IMR-90 (cell line): Measurements from ENCODE around the gene RAD51B. TPM values are rescaled to one million over a fixed set of nuclear protein-coding genes. Genes with fewer than 3 reads are reported as not detected.

ENCODE experiments used
- ATAC-seq: fragments of 200-7000 bp; cut with Tn5 transposase; 2 replicates; pipeline ENCODE4 v1.9.1; 2020; ENCODE audit warnings: low read depth, mild to moderate bottlenecking, moderate library complexity
- BruUV-seq: library from RNA; stranded (reverse); fragments of 400-500 nt; replicated peaks from 2 replicates; lab custom pipeline; 2021; lab: Mats Ljungman, UMichigan
- CTCF ChIA-PET: fragments of 300-600 bp; formaldehyde crosslinking; extraction: SDS; loops from one replicate; lab custom pipeline; 2021; ENCODE audit warnings: antibody characterized with exemption; lab: Yijun Ruan, JAX
- POLR2A ChIA-PET: fragments of 300-600 bp; sonication (Branson Sonifier 250); formaldehyde crosslinking; loops from one replicate; lab custom pipeline; 2022; ENCODE audit warnings: antibody characterized with exemption; ENCODE audit not compliant: unreplicated experiment; lab: Charles Lee
- DNase-seq: peaks from one replicate; pipeline ENCODE4 v3.0.0; 2013
- H2AFZ ChIP-seq: replicated peaks from 2 replicates; pipeline ENCODE3; 2013; ENCODE audit warnings: low read length, mild to moderate bottlenecking; ENCODE audit not compliant: poor library complexity
- H2AK5ac ChIP-seq: 2 replicates; pipeline ENCODE4 v1.6.1; 2013; ENCODE audit warnings: low read depth, low read length, inconsistent platforms
- H2AK9ac ChIP-seq: replicated peaks from 2 replicates; pipeline ENCODE3; 2013; ENCODE audit warnings: mild to moderate bottlenecking, low read depth, low read length, moderate library complexity; ENCODE audit not compliant: poor library complexity
- H2BK120ac ChIP-seq: 2 replicates; pipeline ENCODE4 v1.6.1; 2013; ENCODE audit warnings: low read depth, low read length, inconsistent platforms
- H2BK15ac ChIP-seq: 3 replicates; pipeline ENCODE4 v1.6.1; 2013; ENCODE audit warnings: low read depth, low read length, inconsistent platforms
- H2BK20ac ChIP-seq: 2 replicates; pipeline ENCODE4 v1.6.1; 2013; ENCODE audit warnings: low read depth, mild to moderate bottlenecking, inconsistent platforms, low read length, moderate library complexity
- H2BK5ac ChIP-seq: 2 replicates; pipeline ENCODE4 v1.6.1; 2013; ENCODE audit warnings: mild to moderate bottlenecking, low read depth, low read length, inconsistent platforms; ENCODE audit not compliant: poor library complexity, severe bottlenecking
- H3K14ac ChIP-seq: replicated peaks from 2 replicates; pipeline ENCODE4 v1.6.1; 2013; ENCODE audit warnings: low read depth, low read length, inconsistent platforms
- H3K18ac ChIP-seq: 2 replicates; pipeline ENCODE4 v1.6.1; 2013; ENCODE audit warnings: low read depth, low read length, control low read depth
- H3K23ac ChIP-seq: 2 replicates; pipeline ENCODE4 v1.6.1; 2013; ENCODE audit warnings: low read depth, low read length, inconsistent platforms
- H3K27ac ChIP-seq: 2 replicates; pipeline ENCODE4 v1.5.1; 2013; ENCODE audit warnings: mild to moderate bottlenecking, control low read depth, low read length; ENCODE audit not compliant: insufficient read depth
- H3K27me3 ChIP-seq: 2 replicates; pipeline ENCODE4 v1.6.1; 2013; ENCODE audit warnings: low read length; ENCODE audit not compliant: control insufficient read depth, insufficient read depth
- H3K36me3 ChIP-seq: 2 replicates; pipeline ENCODE4 v1.6.1; 2013; ENCODE audit warnings: low read length, mixed read lengths; ENCODE audit not compliant: control insufficient read depth, insufficient read depth
- H3K4ac ChIP-seq: 2 replicates; pipeline ENCODE4 v1.6.1; 2013; ENCODE audit warnings: low read depth, low read length, inconsistent platforms
- H3K4me1 ChIP-seq: 2 replicates; pipeline ENCODE4 v1.6.1; 2013; ENCODE audit warnings: low read length, mixed read lengths; ENCODE audit not compliant: control insufficient read depth, insufficient read depth
- H3K4me2 ChIP-seq: 2 replicates; pipeline ENCODE4 v1.6.1; 2013; ENCODE audit warnings: low read depth, mild to moderate bottlenecking, control low read depth, low read length, moderate library complexity
- H3K4me3 ChIP-seq: 2 replicates; pipeline ENCODE4 v1.5.1; 2013; ENCODE audit warnings: low read depth, mild to moderate bottlenecking, control low read depth, low read length, moderate library complexity; ENCODE audit not compliant: insufficient read depth
- H3K56ac ChIP-seq: 2 replicates; pipeline ENCODE4 v1.6.1; 2013; ENCODE audit warnings: low read length, inconsistent platforms; ENCODE audit not compliant: insufficient read depth; ENCODE audit errors: extremely low read depth
- H3K79me1 ChIP-seq, 2 experiments: 2 replicates each; pipeline ENCODE4 v1.6.1; 2013; ENCODE audit warnings: low read length in 2 of 2, inconsistent platforms in 1 of 2, low read depth in 1 of 2
- H3K9ac ChIP-seq: 2 replicates; pipeline ENCODE4 v1.6.1; 2013; ENCODE audit warnings: low read depth, low read length, control low read depth
- H3K9me1 ChIP-seq: 2 replicates; pipeline ENCODE4 v1.6.1; 2013; ENCODE audit warnings: low read length, inconsistent platforms; ENCODE audit not compliant: insufficient read depth
- H3K9me3 ChIP-seq: 2 replicates; pipeline ENCODE4 v1.6.1; 2013; ENCODE audit warnings: low read length; ENCODE audit not compliant: control insufficient read depth, insufficient read depth
- H4K20me1 ChIP-seq: 2 replicates; pipeline ENCODE4 v1.6.1; 2013; ENCODE audit warnings: low read length, inconsistent platforms; ENCODE audit not compliant: insufficient read depth
- H4K5ac ChIP-seq: 2 replicates; pipeline ENCODE4 v1.6.1; 2013; ENCODE audit warnings: mild to moderate bottlenecking, low read depth, low read length, control low read depth
- H4K8ac ChIP-seq, 2 experiments: 2 replicates each; pipeline ENCODE4 v1.6.1; 2013; ENCODE audit warnings: low read depth in 2 of 2, low read length in 2 of 2, control low read depth in 1 of 2, inconsistent platforms in 1 of 2
- H4K91ac ChIP-seq: 2 replicates; pipeline ENCODE4 v1.6.1; 2013; ENCODE audit warnings: low read depth, low read length, inconsistent platforms; ENCODE audit not compliant: insufficient read depth
- CHD1 ChIP-seq: IDR thresholded peaks from 2 replicates; pipeline ENCODE4 v1.6.1; 2012; ENCODE audit warnings: low read depth, low read length, improper control_type of control experiment
- MXI1 ChIP-seq: IDR thresholded peaks from 2 replicates; pipeline ENCODE4 v1.6.1; 2012; ENCODE audit warnings: low read depth, mild to moderate bottlenecking, low read length, moderate library complexity, borderline replicate concordance
- WGBS, 2 experiments: methylation state at CpG; one replicate each; pipeline versions ENCODE4 v1.1.5 to v1.1.7; 2013; ENCODE audit warnings: missing lambda C conversion rate in 2 of 2; ENCODE audit not compliant: insufficient read length in 1 of 2; ENCODE audit errors: extremely low coverage in 2 of 2; 5-methylcytosine and 5-hydroxymethylcytosine counted together
- dilution Hi-C: fragments of 300-500 bp; cut with HindIII; formaldehyde crosslinking; loops from one replicate; pipeline ENCODE4 v1.14.3; 2018; ENCODE audit warnings: low sequenced_read_pairs; ENCODE audit not compliant: unreplicated experiment
- in situ Hi-C: fragments of 300-500 bp; cut with MboI; formaldehyde crosslinking; loops from 3 replicates; pipeline ENCODE4 v1.14.3; 2019; ENCODE audit warnings: low sequenced_read_pairs, inconsistent platforms, mixed read lengths
- intact Hi-C: fragments of 100-400 bp; cut with micrococcal nuclease; formaldehyde crosslinking; loops from 2 replicates; pipeline ENCODE4 v1.10.0; 2022
- polyA plus RNA-seq, 3 experiments: library from polyadenylated mRNA; depleted of rRNA; stranded (reverse); fragments of >200 nt; gene quantifications; 2 replicates each; pipeline ENCODE4 v1.2.3, GENCODE V29; 2012; ENCODE audit warnings: low replicate concordance in 1 of 3
- total RNA-seq: library from RNA; depleted of rRNA; stranded (reverse); fragments of >200 nt; gene quantifications from 2 replicates; pipeline ENCODE4 v1.2.3, GENCODE V29; 2012
- TF ChIP-seq, protein P1 (sequence below): fragments of 150-350 bp; IDR thresholded peaks from 2 replicates; pipeline ENCODE4 v1.6.1; 2017; ENCODE audit warnings: mild to moderate bottlenecking, antibody characterized with exemption, low read length, low read depth
- TF ChIP-seq, protein P2 (sequence below): conservative IDR thresholded peaks from 2 replicates; pipeline ENCODE4 v1.5.1; 2012; ENCODE audit warnings: mild to moderate bottlenecking, low read depth, low read length, improper control_type of control experiment

The RAD51B gene
- total and polyA plus RNA-seq, 2 of the 4 experiments (the other 2 are of a cell fraction) = 5.1 to 18.8 TPM

DNA sequence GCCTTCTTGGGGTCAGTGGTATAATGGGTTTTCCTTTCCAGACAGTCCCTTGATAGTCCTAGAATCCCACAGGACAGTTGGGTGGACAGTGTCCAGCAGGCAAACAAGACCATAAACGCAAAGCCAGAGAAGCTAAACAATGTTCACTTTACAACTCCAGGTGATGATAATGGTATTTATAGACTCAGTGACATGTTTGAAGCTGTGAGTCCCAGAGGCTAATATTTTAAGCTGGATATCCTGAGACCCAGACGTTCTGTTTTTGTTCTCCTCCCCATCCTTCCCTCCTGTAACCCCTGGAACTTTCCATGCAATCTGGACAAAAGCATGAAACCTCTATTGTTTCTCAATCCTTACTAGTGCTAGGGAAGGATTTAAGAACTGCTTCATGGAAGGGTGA lies 852.3 kb downstream of the RAD51B start:
- Histone ChIP-seq H3K56ac (no peak overlapping the region), H3K9ac (no peak overlapping the region), H3K27ac (no peak overlapping the region), H3K14ac (no peak overlapping the region), H3K4ac (no peak overlapping the region), H2BK5ac (no peak overlapping the region), H3K4me1 (peaks cover 14% of the 10 kb centered on the region), H2BK20ac (no peak overlapping the region), H3K36me3 (no peaks in the 10 kb centered on the region), H2BK15ac (no peak overlapping the region), H2BK120ac (no peak overlapping the region), H3K9me1 (peaks cover 11% of the 10 kb centered on the region), H4K91ac (no peak overlapping the region), H2AK9ac (no peak overlapping the region), H3K4me3 (no peak overlapping the region), H2AK5ac (no peak overlapping the region), H3K27me3 (no peaks in the 10 kb centered on the region), H3K18ac (no peak overlapping the region), H4K5ac (no peak overlapping the region), H2AFZ (no peak overlapping the region), H3K79me1 (no peaks in the 10 kb centered on the region), H3K9me3 (no peaks in the 10 kb centered on the region), H4K8ac (no peak overlapping the region), H3K4me2 (no peak overlapping the region), H4K20me1 (no peaks in the 10 kb centered on the region), H3K23ac (no peak overlapping the region)
- no TSS peak for BruUV-seq
- ChIA-PET CTCF (interaction anchor here (0.7 kb wide), 1 partner anchor 12 kb away, joined by 3 read pairs; no protein-coding TSS in a partner anchor), POLR2A (interaction anchor here (1.0 kb wide), 1 partner anchor 113 kb away, joined by 4 read pairs; no protein-coding TSS in a partner anchor)
- DNase-seq (no peak), ATAC-seq (no peak)
- dilution Hi-C loops (no loop called here), intact Hi-C loops (no loop called here), in situ Hi-C loops (no loop called here)
- no CpG with 5 or more reads among the region's 2 CpGs for WGBS, 2 experiments
- TF ChIP-seq, protein P1, sequence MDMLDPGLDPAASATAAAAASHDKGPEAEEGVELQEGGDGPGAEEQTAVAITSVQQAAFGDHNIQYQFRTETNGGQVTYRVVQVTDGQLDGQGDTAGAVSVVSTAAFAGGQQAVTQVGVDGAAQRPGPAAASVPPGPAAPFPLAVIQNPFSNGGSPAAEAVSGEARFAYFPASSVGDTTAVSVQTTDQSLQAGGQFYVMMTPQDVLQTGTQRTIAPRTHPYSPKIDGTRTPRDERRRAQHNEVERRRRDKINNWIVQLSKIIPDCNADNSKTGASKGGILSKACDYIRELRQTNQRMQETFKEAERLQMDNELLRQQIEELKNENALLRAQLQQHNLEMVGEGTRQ = no peak
- TF ChIP-seq MXI1 (no peak), CHD1 (no peak)
- TF ChIP-seq, protein P2, sequence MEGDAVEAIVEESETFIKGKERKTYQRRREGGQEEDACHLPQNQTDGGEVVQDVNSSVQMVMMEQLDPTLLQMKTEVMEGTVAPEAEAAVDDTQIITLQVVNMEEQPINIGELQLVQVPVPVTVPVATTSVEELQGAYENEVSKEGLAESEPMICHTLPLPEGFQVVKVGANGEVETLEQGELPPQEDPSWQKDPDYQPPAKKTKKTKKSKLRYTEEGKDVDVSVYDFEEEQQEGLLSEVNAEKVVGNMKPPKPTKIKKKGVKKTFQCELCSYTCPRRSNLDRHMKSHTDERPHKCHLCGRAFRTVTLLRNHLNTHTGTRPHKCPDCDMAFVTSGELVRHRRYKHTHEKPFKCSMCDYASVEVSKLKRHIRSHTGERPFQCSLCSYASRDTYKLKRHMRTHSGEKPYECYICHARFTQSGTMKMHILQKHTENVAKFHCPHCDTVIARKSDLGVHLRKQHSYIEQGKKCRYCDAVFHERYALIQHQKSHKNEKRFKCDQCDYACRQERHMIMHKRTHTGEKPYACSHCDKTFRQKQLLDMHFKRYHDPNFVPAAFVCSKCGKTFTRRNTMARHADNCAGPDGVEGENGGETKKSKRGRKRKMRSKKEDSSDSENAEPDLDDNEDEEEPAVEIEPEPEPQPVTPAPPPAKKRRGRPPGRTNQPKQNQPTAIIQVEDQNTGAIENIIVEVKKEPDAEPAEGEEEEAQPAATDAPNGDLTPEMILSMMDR = no peak
